ENCODE data around the gene NHERF1.

The NHERF1 gene

DNA sequence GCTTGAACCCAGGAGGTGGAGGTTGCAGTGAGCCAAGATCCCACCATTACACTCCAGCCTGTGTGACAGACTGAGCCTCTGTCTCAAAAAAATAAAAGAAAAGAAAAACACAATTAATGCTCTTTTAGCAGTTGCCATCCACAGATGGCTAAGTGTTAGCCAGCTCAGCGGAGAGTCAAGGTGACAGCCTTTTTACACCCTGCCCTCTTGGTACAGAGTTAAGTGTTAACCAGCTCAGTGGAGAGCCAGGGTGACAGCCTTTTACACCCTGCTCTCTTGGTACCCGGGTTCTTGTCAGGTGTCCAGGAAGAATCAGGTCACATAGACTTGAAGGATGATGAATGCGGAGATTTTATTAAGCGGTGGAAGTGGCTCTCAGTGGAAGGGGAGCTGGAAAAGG is 27.9 kb upstream of the NHERF1 start:
- DNase-seq: no peak
- TF ChIP-seq, protein P1, sequence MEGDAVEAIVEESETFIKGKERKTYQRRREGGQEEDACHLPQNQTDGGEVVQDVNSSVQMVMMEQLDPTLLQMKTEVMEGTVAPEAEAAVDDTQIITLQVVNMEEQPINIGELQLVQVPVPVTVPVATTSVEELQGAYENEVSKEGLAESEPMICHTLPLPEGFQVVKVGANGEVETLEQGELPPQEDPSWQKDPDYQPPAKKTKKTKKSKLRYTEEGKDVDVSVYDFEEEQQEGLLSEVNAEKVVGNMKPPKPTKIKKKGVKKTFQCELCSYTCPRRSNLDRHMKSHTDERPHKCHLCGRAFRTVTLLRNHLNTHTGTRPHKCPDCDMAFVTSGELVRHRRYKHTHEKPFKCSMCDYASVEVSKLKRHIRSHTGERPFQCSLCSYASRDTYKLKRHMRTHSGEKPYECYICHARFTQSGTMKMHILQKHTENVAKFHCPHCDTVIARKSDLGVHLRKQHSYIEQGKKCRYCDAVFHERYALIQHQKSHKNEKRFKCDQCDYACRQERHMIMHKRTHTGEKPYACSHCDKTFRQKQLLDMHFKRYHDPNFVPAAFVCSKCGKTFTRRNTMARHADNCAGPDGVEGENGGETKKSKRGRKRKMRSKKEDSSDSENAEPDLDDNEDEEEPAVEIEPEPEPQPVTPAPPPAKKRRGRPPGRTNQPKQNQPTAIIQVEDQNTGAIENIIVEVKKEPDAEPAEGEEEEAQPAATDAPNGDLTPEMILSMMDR (IDR thresholded peaks at IDR 0.05; ENCODE audit: low read depth, low read length, missing control alignments): no peak
- peaks cover 2% of the 10 kb centered on the region for H3K27me3 ChIP-seq (replicated peaks)
- no peaks in the 10 kb centered on the region for H3K36me3 ChIP-seq (replicated peaks)
- no peak overlapping the region for H3K4me3 ChIP-seq (ENCODE audit: low read depth, low read length)
- H3K27ac ChIP-seq: no peak overlapping the region
- in situ Hi-C loops (cut with HindIII; ENCODE audit: low pct_ligation_motif_present, low sequenced_read_pairs): no loop called here

DNA sequence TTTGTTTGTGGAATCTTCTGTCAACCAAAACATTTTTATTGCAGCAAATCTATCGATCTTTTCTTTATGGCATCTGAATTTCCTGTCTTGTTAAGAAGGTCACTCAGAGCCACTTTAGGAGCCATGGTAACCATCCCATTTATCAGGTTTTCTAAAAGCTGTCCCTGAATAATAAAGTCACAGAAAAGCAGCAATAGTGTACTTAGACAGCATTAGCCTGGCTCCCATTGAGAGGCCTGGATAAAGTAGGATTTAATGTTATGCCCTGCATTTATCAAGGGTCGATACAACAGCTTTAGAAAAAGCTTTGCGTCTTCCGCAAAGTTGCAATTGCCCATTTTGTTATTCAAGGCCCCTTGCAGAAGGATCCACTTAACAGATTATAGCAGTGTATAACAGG is 25.6 kb upstream of the NHERF1 start:
- in situ Hi-C loops (cut with HindIII; ENCODE audit: low pct_ligation_motif_present, low sequenced_read_pairs): no loop called here

DNA sequence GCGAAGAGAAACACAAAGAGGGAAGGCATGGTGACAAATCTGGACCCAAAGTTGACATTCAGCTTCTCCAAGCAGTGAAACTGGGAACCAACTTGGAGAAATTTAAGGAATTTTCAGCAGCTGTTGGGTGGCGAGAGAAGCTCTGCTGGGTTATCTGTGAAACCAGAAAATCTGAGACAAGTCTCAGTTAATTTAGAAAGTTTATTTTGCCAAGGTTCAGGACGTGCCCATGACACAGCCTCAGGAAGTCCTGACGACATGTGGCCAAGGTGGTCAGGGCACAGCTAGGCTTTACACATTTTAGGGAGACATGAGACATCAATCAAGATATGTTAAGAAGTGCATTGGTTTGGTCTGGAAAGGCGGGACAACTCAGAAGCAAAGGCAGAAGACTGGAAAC is 24.5 kb upstream of the NHERF1 start:
- in situ Hi-C loops (cut with HindIII; ENCODE audit: low pct_ligation_motif_present, low sequenced_read_pairs): no loop called here
- H3K36me3 ChIP-seq (replicated peaks): no peaks in the 10 kb centered on the region
- H3K4me3 ChIP-seq (ENCODE audit: low read depth, low read length): no peak overlapping the region
- DNase-seq: no peak
- TF ChIP-seq, protein P1 (IDR thresholded peaks at IDR 0.05; ENCODE audit: low read depth, low read length, missing control alignments): no peak
- no peak overlapping the region for H3K27ac ChIP-seq
- H3K27me3 ChIP-seq (replicated peaks): no peaks in the 10 kb centered on the region

More for the DNA sequence above, 25.6 kb upstream of the NHERF1 start:
- no peak overlapping the region for H3K27ac ChIP-seq
- no peaks in the 10 kb centered on the region for H3K36me3 ChIP-seq (replicated peaks)
- DNase-seq: no peak
- H3K27me3 ChIP-seq (replicated peaks): peaks cover 2% of the 10 kb centered on the region
- TF ChIP-seq, protein P1 (IDR thresholded peaks at IDR 0.05; ENCODE audit: low read depth, low read length, missing control alignments): no peak
- H3K4me3 ChIP-seq (ENCODE audit: low read depth, low read length): no peak overlapping the region

DNA sequence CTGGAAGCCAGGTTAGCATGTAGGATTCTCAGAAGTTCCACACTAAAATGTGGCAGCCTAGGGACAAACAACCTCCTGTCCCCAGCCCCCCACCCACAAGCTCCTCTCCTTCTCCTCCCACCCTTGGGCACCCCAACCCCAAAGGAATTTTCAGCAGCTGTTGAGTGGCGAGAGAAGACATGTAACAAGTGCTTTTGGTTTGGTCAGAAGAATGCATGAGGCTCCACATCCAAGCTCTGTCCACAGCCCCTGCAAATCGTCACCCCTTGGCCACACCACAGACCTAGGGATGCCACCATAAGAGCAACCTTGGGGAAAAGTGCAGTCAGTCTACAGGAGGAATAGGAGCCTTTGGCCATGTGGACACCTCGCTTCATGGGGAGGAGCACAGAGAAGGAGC is 23.3 kb upstream of the NHERF1 start:
- DNase-seq: no peak
- Histone ChIP-seq H3K36me3 (replicated peaks) (no peaks in the 10 kb centered on the region), H3K27ac (no peak overlapping the region), H3K27me3 (replicated peaks) (no peaks in the 10 kb centered on the region), H3K4me3 (ENCODE audit: low read depth, low read length) (no peak overlapping the region)
- in situ Hi-C loops (cut with HindIII; ENCODE audit: low pct_ligation_motif_present, low sequenced_read_pairs): no loop called here
- TF ChIP-seq, protein P1 (IDR thresholded peaks at IDR 0.05; ENCODE audit: low read depth, low read length, missing control alignments): no peak

DNA sequence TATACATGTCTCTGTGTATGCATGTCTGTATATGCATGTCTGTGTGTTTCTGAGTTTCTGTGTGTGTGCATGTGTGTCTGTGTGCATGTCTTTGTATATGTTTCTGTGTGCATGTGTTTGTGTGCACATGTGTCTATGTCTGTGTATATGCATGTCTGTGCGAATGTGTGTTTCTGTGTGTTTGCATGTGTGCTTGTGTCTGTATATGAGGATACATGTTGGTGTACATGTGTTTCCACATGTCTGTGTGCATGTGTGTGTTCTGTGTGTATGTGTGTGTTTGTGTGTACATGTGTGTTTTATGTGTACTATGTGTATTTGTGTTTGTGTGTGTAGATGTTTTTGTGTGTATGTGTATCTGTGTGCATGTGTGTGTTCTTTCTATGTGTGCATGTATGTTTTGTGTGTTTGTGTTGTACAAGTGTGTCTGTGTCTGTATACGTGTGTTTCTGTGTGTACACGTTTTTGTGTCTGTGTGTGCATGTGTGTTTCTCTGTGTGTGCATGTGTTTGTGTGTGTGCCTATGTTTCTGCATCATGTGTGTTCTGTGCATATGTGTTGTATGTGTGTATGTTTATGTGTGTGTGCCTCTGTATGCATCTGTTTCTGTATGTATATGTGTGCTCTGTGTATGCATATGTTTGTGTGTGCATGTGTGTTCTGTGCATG is 20.3 kb upstream of the NHERF1 start:
- Histone ChIP-seq H3K4me3 (ENCODE audit: low read depth, low read length) (no peak overlapping the region), H3K36me3 (replicated peaks) (no peaks in the 10 kb centered on the region), H3K27me3 (replicated peaks) (no peaks in the 10 kb centered on the region), H3K27ac (no peak overlapping the region)
- no peak for DNase-seq
- in situ Hi-C loops (cut with HindIII; ENCODE audit: low pct_ligation_motif_present, low sequenced_read_pairs): no loop called here
- TF ChIP-seq, protein P1 (IDR thresholded peaks at IDR 0.05; ENCODE audit: low read depth, low read length, missing control alignments): no peak

DNA sequence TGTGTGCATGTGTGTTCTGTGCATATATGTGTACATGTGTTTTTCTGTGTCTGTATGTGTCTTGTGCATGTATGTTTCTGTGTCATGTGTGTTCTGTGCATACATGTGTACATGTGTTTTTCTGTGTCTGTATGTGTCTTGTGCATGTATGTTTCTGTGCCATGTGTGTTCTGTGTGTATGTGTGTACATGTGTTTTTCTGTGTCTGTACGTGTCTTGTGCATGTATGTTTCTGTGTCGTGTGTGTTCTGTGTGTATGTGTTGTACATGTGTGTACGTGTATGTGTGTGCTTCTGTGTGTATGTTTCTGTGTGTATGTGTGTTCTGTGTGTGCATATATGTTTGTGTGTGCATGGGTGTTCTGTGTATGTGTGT is 19.7 kb upstream of the NHERF1 start:
- no peaks in the 10 kb centered on the region for H3K27me3 ChIP-seq (replicated peaks)
- H3K27ac ChIP-seq: no peak overlapping the region
- in situ Hi-C loops (cut with HindIII; ENCODE audit: low pct_ligation_motif_present, low sequenced_read_pairs): no loop called here
- TF ChIP-seq, protein P1 (IDR thresholded peaks at IDR 0.05; ENCODE audit: low read depth, low read length, missing control alignments): no peak
- no peak for DNase-seq
- H3K4me3 ChIP-seq (ENCODE audit: low read depth, low read length): no peak overlapping the region
- H3K36me3 ChIP-seq (replicated peaks): no peaks in the 10 kb centered on the region

Measured in brain microvascular endothelial cell (primary cell).